HepG2 (cell line): ENCODE data around the gene NKD1. TPM values are rescaled to one million over a fixed set of nuclear protein-coding genes. Genes with fewer than 3 reads are reported as not detected.

Experiments used
- CBX5 ChIP-seq: sonication (generic); formaldehyde crosslinking; IDR thresholded peaks from 2 replicates; pipeline ENCODE4 v1.4.0; 2020; ENCODE audit warnings: missing genetic modification reagents, borderline replicate concordance
- HNRNPK ChIP-seq: fragments of 200-400 bp; formaldehyde crosslinking; IDR thresholded peaks from 2 replicates; pipeline ENCODE4 v1.6.1; 2018; ENCODE audit warnings: low read length, low read depth, moderate library complexity, mild to moderate bottlenecking; ENCODE audit not compliant: poor library complexity, severe bottlenecking
- POLR2A ChIP-seq, 2 experiments: IDR thresholded peaks; 2 replicates each; pipeline ENCODE4 v1.6.1; 2011; ENCODE audit warnings: low read depth in 2 of 2, low read length in 2 of 2, mild to moderate bottlenecking in 1 of 2, moderate library complexity in 1 of 2; ENCODE audit not compliant: insufficient read depth in 1 of 2
- ZC3H4 ChIP-seq: sonication (generic); formaldehyde crosslinking; IDR thresholded peaks from 2 replicates; pipeline ENCODE4 v1.4.0; 2020; ENCODE audit warnings: missing genetic modification reagents, borderline replicate concordance
- ZNF720 ChIP-seq: sonication (generic); formaldehyde crosslinking; IDR thresholded peaks from 2 replicates; pipeline ENCODE4 v1.4.0; 2020; ENCODE audit warnings: missing genetic modification reagents
- ZNF792 ChIP-seq: IDR thresholded peaks from 2 replicates; pipeline ENCODE4 v1.6.1; 2016
- polyA plus RNA-seq, 8 experiments: library from polyadenylated mRNA; depleted of rRNA in 3 of 8; stranded (reverse) in 7 of 8; unstranded in 1 of 8; fragments of >200 nt; fragmentation: Illumina TruSeq in 4 of 8; extraction: Trizol in 4 of 8; gene quantifications; 2 replicates each; pipeline versions ENCODE4 v1.2.1 to v1.2.3, GENCODE V29; 2011 to 2016; ENCODE audit warnings: low read depth in 4 of 8, missing spikeins in 1 of 8, mixed read lengths in 1 of 8; ENCODE audit not compliant: insufficient read depth in 1 of 8
- total RNA-seq, 5 experiments: library from RNA; depleted of rRNA; stranded (reverse); fragments of >200 nt; fragmentation: Illumina TruSeq; extraction: Trizol; gene quantifications; 2 replicates each; pipeline ENCODE4 v1.2.3, GENCODE V29; 2016; ENCODE audit warnings: low read depth in 1 of 5
- TF ChIP-seq, protein P1 (sequence below): sonication (generic); formaldehyde crosslinking; IDR thresholded peaks from 2 replicates; pipeline ENCODE4 v1.4.0; 2020; ENCODE audit warnings: missing genetic modification reagents
- TF ChIP-seq, protein P2 (sequence below): sonication (generic); formaldehyde crosslinking; IDR thresholded peaks from 2 replicates; pipeline ENCODE4 v1.4.0; 2020; ENCODE audit warnings: mild to moderate bottlenecking, missing genetic modification reagents
- TF ChIP-seq, protein P3 (sequence below), 2 experiments: fragments of 450-650 bp in 1 of 2; sonication (generic) in 1 of 2; formaldehyde crosslinking; IDR thresholded peaks; 2 replicates each; pipeline versions ENCODE4 v1.5.0 to v1.8.0; 2020 to 2022; ENCODE audit warnings: mild to moderate bottlenecking in 1 of 2, missing genetic modification reagents in 1 of 2
- TF ChIP-seq, protein P4 (sequence below): sonication (generic); formaldehyde crosslinking; IDR thresholded peaks from 2 replicates; pipeline ENCODE4 v1.4.0; 2020; ENCODE audit warnings: missing genetic modification reagents, borderline replicate concordance
- TF ChIP-seq, protein P5 (sequence below), 2 experiments: IDR thresholded peaks; 2 replicates each; pipeline ENCODE4 v1.6.1; 2011 to 2012; ENCODE audit warnings: low read length in 2 of 2, borderline replicate concordance in 1 of 2, low read depth in 1 of 2, mild to moderate bottlenecking in 1 of 2, moderate library complexity in 1 of 2
- TF ChIP-seq, protein P6 (sequence below): IDR thresholded peaks from 2 replicates; pipeline ENCODE4 v1.6.1; 2012; ENCODE audit warnings: inconsistent platforms

The NKD1 gene
- total and polyA plus RNA-seq, 2 of the 13 experiments (the other 11 are each of a cell fraction or from before 2014, with no cell fraction given), result 70.4 to 121 TPM

DNA sequence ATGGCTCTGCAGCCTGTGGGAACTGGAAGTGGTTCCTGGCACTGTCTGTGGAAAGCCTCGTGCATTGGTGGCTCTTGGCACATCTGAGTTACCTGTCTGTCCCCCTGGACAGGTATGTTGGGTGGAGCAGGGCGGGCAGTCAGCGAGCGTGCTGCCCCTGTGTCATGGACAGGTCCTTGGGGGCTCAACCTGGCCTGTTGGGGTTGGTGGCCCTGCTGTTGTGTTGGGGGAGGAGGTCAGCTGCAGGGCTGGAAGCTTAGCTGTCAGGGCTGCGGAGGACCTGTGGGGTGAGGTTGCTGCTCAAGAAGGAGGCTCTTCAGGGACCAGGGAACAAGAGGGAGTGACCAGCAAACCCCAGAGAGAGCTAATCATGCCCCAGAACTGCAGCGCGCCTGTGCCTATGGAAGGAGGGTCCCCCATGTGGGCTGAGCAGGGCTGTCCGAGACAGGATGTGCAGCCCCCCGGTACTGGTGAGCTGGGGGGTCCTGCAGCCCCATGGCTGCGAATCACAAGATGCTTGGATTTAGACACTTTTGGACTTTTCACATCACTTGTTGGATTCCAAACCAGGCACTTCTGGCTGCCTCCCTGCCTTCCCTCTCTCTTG, 7.2 kb downstream of the NKD1 start (continued):
- TF ChIP-seq, protein P1, sequence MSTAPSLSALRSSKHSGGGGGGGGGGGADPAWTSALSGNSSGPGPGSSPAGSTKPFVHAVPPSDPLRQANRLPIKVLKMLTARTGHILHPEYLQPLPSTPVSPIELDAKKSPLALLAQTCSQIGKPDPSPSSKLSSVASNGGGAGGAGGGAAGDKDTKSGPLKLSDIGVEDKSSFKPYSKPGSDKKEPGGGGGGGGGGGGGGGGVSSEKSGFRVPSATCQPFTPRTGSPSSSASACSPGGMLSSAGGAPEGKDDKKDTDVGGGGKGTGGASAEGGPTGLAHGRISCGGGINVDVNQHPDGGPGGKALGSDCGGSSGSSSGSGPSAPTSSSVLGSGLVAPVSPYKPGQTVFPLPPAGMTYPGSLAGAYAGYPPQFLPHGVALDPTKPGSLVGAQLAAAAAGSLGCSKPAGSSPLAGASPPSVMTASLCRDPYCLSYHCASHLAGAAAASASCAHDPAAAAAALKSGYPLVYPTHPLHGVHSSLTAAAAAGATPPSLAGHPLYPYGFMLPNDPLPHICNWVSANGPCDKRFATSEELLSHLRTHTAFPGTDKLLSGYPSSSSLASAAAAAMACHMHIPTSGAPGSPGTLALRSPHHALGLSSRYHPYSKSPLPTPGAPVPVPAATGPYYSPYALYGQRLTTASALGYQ (CRISPR knock-in tag), result no peak
- TF ChIP-seq CBX5 (CRISPR knock-in tag) (no peak), ZNF792 (CRISPR knock-in tag) (no peak), ZC3H4 (CRISPR knock-in tag) (no peak), ZNF720 (CRISPR knock-in tag) (0 out of 2 replicates have a peak, but pooled peaks have one; percentile 19), POLR2A (IDR thresholded peaks at IDR 0.05; ENCODE audit: insufficient read depth in 1 of 2, low read depth in 2 of 2, low read length in 2 of 2) (peak; percentile 39 to 53; a peak in 3 of 4 replicates), HNRNPK (no peak)
- TF ChIP-seq, protein P2, sequence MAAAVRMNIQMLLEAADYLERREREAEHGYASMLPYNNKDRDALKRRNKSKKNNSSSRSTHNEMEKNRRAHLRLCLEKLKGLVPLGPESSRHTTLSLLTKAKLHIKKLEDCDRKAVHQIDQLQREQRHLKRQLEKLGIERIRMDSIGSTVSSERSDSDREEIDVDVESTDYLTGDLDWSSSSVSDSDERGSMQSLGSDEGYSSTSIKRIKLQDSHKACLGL (CRISPR knock-in tag), result no peak
- TF ChIP-seq, protein P3, sequence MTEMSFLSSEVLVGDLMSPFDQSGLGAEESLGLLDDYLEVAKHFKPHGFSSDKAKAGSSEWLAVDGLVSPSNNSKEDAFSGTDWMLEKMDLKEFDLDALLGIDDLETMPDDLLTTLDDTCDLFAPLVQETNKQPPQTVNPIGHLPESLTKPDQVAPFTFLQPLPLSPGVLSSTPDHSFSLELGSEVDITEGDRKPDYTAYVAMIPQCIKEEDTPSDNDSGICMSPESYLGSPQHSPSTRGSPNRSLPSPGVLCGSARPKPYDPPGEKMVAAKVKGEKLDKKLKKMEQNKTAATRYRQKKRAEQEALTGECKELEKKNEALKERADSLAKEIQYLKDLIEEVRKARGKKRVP (CRISPR knock-in tag; IDR thresholded peaks at IDR 0.05), result 0 out of 4 replicates have a peak, but pooled peaks of 1 of the 2 experiments have one; percentile 43
- TF ChIP-seq, protein P4, sequence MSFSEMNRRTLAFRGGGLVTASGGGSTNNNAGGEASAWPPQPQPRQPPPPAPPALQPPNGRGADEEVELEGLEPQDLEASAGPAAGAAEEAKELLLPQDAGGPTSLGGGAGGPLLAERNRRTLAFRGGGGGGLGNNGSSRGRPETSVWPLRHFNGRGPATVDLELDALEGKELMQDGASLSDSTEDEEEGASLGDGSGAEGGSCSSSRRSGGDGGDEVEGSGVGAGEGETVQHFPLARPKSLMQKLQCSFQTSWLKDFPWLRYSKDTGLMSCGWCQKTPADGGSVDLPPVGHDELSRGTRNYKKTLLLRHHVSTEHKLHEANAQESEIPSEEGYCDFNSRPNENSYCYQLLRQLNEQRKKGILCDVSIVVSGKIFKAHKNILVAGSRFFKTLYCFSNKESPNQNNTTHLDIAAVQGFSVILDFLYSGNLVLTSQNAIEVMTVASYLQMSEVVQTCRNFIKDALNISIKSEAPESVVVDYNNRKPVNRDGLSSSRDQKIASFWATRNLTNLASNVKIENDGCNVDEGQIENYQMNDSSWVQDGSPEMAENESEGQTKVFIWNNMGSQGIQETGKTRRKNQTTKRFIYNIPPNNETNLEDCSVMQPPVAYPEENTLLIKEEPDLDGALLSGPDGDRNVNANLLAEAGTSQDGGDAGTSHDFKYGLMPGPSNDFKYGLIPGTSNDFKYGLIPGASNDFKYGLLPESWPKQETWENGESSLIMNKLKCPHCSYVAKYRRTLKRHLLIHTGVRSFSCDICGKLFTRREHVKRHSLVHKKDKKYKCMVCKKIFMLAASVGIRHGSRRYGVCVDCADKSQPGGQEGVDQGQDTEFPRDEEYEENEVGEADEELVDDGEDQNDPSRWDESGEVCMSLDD (CRISPR knock-in tag), result no peak
- TF ChIP-seq, protein P5, sequence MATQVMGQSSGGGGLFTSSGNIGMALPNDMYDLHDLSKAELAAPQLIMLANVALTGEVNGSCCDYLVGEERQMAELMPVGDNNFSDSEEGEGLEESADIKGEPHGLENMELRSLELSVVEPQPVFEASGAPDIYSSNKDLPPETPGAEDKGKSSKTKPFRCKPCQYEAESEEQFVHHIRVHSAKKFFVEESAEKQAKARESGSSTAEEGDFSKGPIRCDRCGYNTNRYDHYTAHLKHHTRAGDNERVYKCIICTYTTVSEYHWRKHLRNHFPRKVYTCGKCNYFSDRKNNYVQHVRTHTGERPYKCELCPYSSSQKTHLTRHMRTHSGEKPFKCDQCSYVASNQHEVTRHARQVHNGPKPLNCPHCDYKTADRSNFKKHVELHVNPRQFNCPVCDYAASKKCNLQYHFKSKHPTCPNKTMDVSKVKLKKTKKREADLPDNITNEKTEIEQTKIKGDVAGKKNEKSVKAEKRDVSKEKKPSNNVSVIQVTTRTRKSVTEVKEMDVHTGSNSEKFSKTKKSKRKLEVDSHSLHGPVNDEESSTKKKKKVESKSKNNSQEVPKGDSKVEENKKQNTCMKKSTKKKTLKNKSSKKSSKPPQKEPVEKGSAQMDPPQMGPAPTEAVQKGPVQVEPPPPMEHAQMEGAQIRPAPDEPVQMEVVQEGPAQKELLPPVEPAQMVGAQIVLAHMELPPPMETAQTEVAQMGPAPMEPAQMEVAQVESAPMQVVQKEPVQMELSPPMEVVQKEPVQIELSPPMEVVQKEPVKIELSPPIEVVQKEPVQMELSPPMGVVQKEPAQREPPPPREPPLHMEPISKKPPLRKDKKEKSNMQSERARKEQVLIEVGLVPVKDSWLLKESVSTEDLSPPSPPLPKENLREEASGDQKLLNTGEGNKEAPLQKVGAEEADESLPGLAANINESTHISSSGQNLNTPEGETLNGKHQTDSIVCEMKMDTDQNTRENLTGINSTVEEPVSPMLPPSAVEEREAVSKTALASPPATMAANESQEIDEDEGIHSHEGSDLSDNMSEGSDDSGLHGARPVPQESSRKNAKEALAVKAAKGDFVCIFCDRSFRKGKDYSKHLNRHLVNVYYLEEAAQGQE (IDR thresholded peaks at IDR 0.05; ENCODE audit: borderline replicate concordance in 1 of 2, low read depth in 1 of 2, low read length in 2 of 2), result no peak
- TF ChIP-seq, protein P6, sequence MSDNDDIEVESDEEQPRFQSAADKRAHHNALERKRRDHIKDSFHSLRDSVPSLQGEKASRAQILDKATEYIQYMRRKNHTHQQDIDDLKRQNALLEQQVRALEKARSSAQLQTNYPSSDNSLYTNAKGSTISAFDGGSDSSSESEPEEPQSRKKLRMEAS, result no peak; the same call in 1 of the 2 replicates
